HCT116 (cell line): ENCODE results near the gene FBXO21. TPM values are rescaled to one million over a fixed set of nuclear protein-coding genes. Genes with fewer than 3 reads are reported as not detected.

Experiments used
- ATAC-seq: fragments of 200-7000 bp; cut with Tn5 transposase; 2 replicates; pipeline ENCODE4 v1.9.1; 2020; ENCODE audit warnings: mild to moderate bottlenecking, moderate library complexity
- BruUV-seq: library from RNA; stranded (reverse); fragments of 400-500 nt; replicated peaks from 2 replicates; lab custom pipeline; 2021; lab: Mats Ljungman, UMichigan
- CTCF ChIA-PET: fragments of 300-600 bp; sonication (Branson Sonifier 250); formaldehyde crosslinking; loops from one replicate; lab custom pipeline; 2021; ENCODE audit warnings: antibody characterized with exemption; lab: Charles Lee
- POLR2A ChIA-PET: fragments of 300-600, 350-600 bp; sonication (Branson Sonifier 250); formaldehyde crosslinking; loops from one replicate; lab custom pipeline; 2021; ENCODE audit warnings: antibody characterized with exemption; lab: Charles Lee
- RAD21 ChIA-PET, 2 experiments: fragments of 300-600 bp; sonication (Branson Sonifier 250); formaldehyde crosslinking; loops; one replicate each; lab custom pipeline; 2023; ENCODE audit warnings: low total read pairs in 2 of 2; ENCODE audit not compliant: uncharacterized antibody in 2 of 2, unreplicated experiment in 2 of 2, low non-redundant PET in 1 of 2; lab: Charles Lee
- DNase-seq: peaks from one replicate; pipeline ENCODE4 v3.0.0-alpha.2; 2010; ENCODE audit warnings: low read depth, low spot score
- H2AFZ ChIP-seq: fragments of 200-600 bp; shearing (Covaris generic), sonication (generic); 2 replicates; pipeline ENCODE4 v1.6.1; 2017; ENCODE audit warnings: low read depth, mixed run types, mixed read lengths, antibody characterized with exemption, low read length; ENCODE audit not compliant: poor library complexity, severe bottlenecking
- H3K27ac ChIP-seq: 2 replicates; pipeline ENCODE4 v1.5.1; 2012; ENCODE audit warnings: low read depth, low read length
- H3K27me3 ChIP-seq: fragments of 200-600 bp; sonication (generic); 2 replicates; pipeline ENCODE4 v1.6.1; 2016; ENCODE audit warnings: mixed run types, low read length, mixed read lengths; ENCODE audit not compliant: insufficient read depth
- H3K36me3 ChIP-seq, 2 experiments: fragments of 200-500 bp in 1 of 2; fragments of 200-600 bp in 1 of 2; sonication (Bioruptor generic) in 1 of 2; sonication (generic) in 1 of 2; 2 replicates each; pipeline versions ENCODE4 v1.5.1 to v1.6.1; 2014 to 2016; ENCODE audit warnings: low read length in 2 of 2, inconsistent platforms in 1 of 2, mixed read lengths in 1 of 2, mixed run types in 1 of 2; ENCODE audit not compliant: insufficient read depth in 2 of 2, control insufficient read depth in 1 of 2
- H3K4me1 ChIP-seq, 2 experiments: fragments of 200-600 bp in 1 of 2; sonication (generic) in 1 of 2; 2 replicates each; pipeline versions ENCODE4 v1.5.1 to v1.6.1; 2012 to 2017; ENCODE audit warnings: low read length in 2 of 2, inconsistent platforms in 1 of 2, mild to moderate bottlenecking in 1 of 2, mixed read lengths in 1 of 2, mixed run types in 1 of 2, moderate library complexity in 1 of 2; ENCODE audit not compliant: insufficient read depth in 2 of 2, control insufficient read depth in 1 of 2
- H3K4me2 ChIP-seq: fragments of 200-600 bp; sonication (generic); 2 replicates; pipeline ENCODE4 v1.6.1; 2017; ENCODE audit warnings: mixed run types, low read length, mixed read lengths
- H3K4me3 ChIP-seq, 2 experiments: fragments of 200-600 bp in 1 of 2; sonication (generic) in 1 of 2; replicated peaks in 1 of 2; 2 replicates each; pipeline ENCODE4 v1.5.1; 2011 to 2016; ENCODE audit warnings: low read length in 2 of 2, control low read depth in 1 of 2, low read depth in 1 of 2, mild to moderate bottlenecking in 1 of 2, mixed read lengths in 1 of 2, mixed run types in 1 of 2
- H3K79me2 ChIP-seq: fragments of 200-600 bp; sonication (generic); 2 replicates; pipeline ENCODE4 v1.6.1; 2017; ENCODE audit warnings: mild to moderate bottlenecking, mixed run types, low read length, moderate library complexity, mixed read lengths; ENCODE audit not compliant: insufficient read depth
- H3K9ac ChIP-seq: fragments of 200-600 bp; sonication (generic); 2 replicates; pipeline ENCODE4 v1.6.1; 2016; ENCODE audit warnings: low read length, mixed read lengths
- H3K9me2 ChIP-seq: fragments of 200-600 bp; sonication (generic), shearing (Covaris generic); 2 replicates; pipeline ENCODE4 v1.6.1; 2017; ENCODE audit warnings: mixed run types, mild to moderate bottlenecking, moderate library complexity; ENCODE audit not compliant: insufficient read depth
- H3K9me3 ChIP-seq, 2 experiments: fragments of 200-500 bp in 1 of 2; fragments of 200-600 bp in 1 of 2; sonication (Bioruptor generic) in 1 of 2; sonication (generic) in 1 of 2; 2 replicates each; pipeline ENCODE4 v1.6.1; 2014 to 2017; ENCODE audit warnings: low read length in 2 of 2, mixed read lengths in 2 of 2, inconsistent platforms in 1 of 2, low read depth in 1 of 2, mild to moderate bottlenecking in 1 of 2, mixed run types in 1 of 2, moderate library complexity in 1 of 2; ENCODE audit not compliant: control insufficient read depth in 1 of 2, insufficient read depth in 1 of 2
- H4K20me1 ChIP-seq: fragments of 200-600 bp; sonication (generic), shearing (Covaris generic); 2 replicates; pipeline ENCODE4 v1.6.1; 2017; ENCODE audit warnings: mixed run types, mild to moderate bottlenecking, moderate library complexity; ENCODE audit not compliant: insufficient read depth
- CTCF ChIP-seq, 3 experiments: fragments of 200-600 bp in 1 of 3; sonication (generic) in 1 of 3; IDR thresholded peaks in 2 of 3; conservative IDR thresholded peaks in 1 of 3; 2 replicates each; pipeline ENCODE4 v1.5.1; 2012 to 2017; ENCODE audit warnings: low read depth in 2 of 3, low read length in 2 of 3, antibody characterized with exemption in 1 of 3, borderline replicate concordance in 1 of 3, control low read depth in 1 of 3, mild to moderate bottlenecking in 1 of 3, mixed read lengths in 1 of 3, mixed run types in 1 of 3, moderate library complexity in 1 of 3; ENCODE audit not compliant: insufficient read depth in 1 of 3
- EZH2 ChIP-seq: fragments of 200-600 bp; sonication (generic); IDR thresholded peaks from 2 replicates; pipeline ENCODE4 v1.6.1; 2017; ENCODE audit warnings: antibody characterized with exemption, mixed run types
- EZH2phosphoT487 ChIP-seq: fragments of 200-600 bp; IDR thresholded peaks from 2 replicates; pipeline ENCODE4 v1.6.1; 2018; ENCODE audit warnings: antibody characterized with exemption, borderline replicate concordance
- JUND ChIP-seq: IDR thresholded peaks from 2 replicates; pipeline ENCODE4 v1.6.1; 2012
- POLR2AphosphoS5 ChIP-seq: IDR thresholded peaks from 2 replicates; pipeline ENCODE4 v1.6.1; 2011; ENCODE audit warnings: mild to moderate bottlenecking, low read depth, low read length, moderate library complexity
- RAD21 ChIP-seq: IDR thresholded peaks from 2 replicates; pipeline ENCODE4 v1.6.1; 2012; ENCODE audit warnings: low read depth, mild to moderate bottlenecking
- SP1 ChIP-seq: IDR thresholded peaks from 2 replicates; pipeline ENCODE4 v1.6.1; 2012; ENCODE audit warnings: low read depth
- TCF7L2 ChIP-seq: IDR thresholded peaks from 2 replicates; pipeline ENCODE4 v1.7.0; 2011; ENCODE audit warnings: borderline replicate concordance, inconsistent platforms; ENCODE audit not compliant: insufficient read depth, insufficient read length; ENCODE audit errors: extremely low read depth
- YY1 ChIP-seq: IDR thresholded peaks from 2 replicates; pipeline ENCODE4 v1.6.1; 2011; ENCODE audit warnings: low read length, low read depth, moderate library complexity, mild to moderate bottlenecking; ENCODE audit not compliant: insufficient replicate concordance; ENCODE audit errors: extremely low read depth
- ZFX ChIP-seq: fragments of 450-650 bp; IDR thresholded peaks from 2 replicates; pipeline ENCODE4 v1.6.1; 2017
- intact Hi-C: fragments of 100-400 bp; cut with micrococcal nuclease; formaldehyde crosslinking; loops from 2 replicates; pipeline ENCODE4 v1.10.0; 2022
- total RNA-seq: library from RNA; stranded (reverse); gene quantifications from one replicate; pipeline ENCODE4 v1.2.1, GENCODE V29; 2021; ENCODE audit not compliant: unreplicated experiment
- TF ChIP-seq, protein P1 (sequence below): IDR thresholded peaks from 2 replicates; pipeline ENCODE4 v1.6.1; 2011; ENCODE audit warnings: mild to moderate bottlenecking, low read length, moderate library complexity; ENCODE audit not compliant: insufficient replicate concordance; ENCODE audit errors: extremely low read depth
- TF ChIP-seq, protein P2 (sequence below): IDR thresholded peaks from 2 replicates; pipeline ENCODE4 v1.6.1; 2012
- TF ChIP-seq, protein P3 (sequence below): IDR thresholded peaks from 2 replicates; pipeline ENCODE4 v1.6.1; 2012; ENCODE audit warnings: low read depth

Gene FBXO21
- total RNA-seq, 1 experiment from 2014 or later = 45.5 TPM

DNA sequence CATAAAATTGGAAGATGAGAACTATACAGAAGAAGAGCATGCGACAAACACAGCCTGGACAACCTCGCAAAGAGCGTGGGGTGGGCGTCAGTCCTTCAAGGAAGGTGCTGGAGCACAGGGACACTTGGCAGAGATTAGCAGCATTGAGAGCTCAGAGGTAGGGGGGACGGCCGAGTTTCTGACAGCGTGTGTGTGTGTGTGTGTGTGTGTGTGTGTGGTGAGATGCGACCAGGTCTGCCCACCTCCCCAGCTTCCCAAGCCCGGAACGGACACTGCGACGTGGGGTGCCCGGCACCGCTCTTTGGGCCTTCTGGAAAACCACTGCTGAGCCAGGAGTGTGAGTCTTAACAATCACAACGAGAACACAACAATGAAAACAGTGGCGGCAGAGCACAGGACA, 17.9 kb upstream of the FBXO21 start:
- no peaks in the 10 kb centered on the region for H3K9me3 ChIP-seq
- H3K27ac ChIP-seq = no peak overlapping the region
- peaks cover 7% of the 10 kb centered on the region; the same call in 1 of the 2 replicates for H3K27me3 ChIP-seq
- H3K9me2 ChIP-seq = no peaks in the 10 kb centered on the region
- H3K79me2 ChIP-seq = no peaks in the 10 kb centered on the region
- no peak overlapping the region for H2AFZ ChIP-seq
- H3K36me3 ChIP-seq = no peaks in the 10 kb centered on the region
- intact Hi-C loops = no loop called here
- H3K4me2 ChIP-seq = no peak overlapping the region
- TF ChIP-seq, protein P1, sequence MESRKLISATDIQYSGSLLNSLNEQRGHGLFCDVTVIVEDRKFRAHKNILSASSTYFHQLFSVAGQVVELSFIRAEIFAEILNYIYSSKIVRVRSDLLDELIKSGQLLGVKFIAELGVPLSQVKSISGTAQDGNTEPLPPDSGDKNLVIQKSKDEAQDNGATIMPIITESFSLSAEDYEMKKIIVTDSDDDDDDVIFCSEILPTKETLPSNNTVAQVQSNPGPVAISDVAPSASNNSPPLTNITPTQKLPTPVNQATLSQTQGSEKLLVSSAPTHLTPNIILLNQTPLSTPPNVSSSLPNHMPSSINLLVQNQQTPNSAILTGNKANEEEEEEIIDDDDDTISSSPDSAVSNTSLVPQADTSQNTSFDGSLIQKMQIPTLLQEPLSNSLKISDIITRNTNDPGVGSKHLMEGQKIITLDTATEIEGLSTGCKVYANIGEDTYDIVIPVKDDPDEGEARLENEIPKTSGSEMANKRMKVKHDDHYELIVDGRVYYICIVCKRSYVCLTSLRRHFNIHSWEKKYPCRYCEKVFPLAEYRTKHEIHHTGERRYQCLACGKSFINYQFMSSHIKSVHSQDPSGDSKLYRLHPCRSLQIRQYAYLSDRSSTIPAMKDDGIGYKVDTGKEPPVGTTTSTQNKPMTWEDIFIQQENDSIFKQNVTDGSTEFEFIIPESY = no peak
- TF ChIP-seq EZH2phosphoT487 (no peak), RAD21 (no peak), SP1 (no peak), YY1 (no peak), EZH2 (no peak)
- TF ChIP-seq, all 23 proteins: peak for 0
- RAD21 ChIA-PET = no interaction called here
- POLR2A ChIA-PET = no interaction called here
- no TSS peak for BruUV-seq
- Histone ChIP-seq H3K4me1 (no peaks in the 10 kb centered on the region), H4K20me1 (no peaks in the 10 kb centered on the region), H3K9ac (no peak overlapping the region), H3K4me3 (no peak overlapping the region)
- DNase-seq (no peak), ATAC-seq (no peak)
- CTCF ChIA-PET = no interaction called here

- Histone ChIP-seq H3K4me2 (no peak overlapping the region), H3K27ac (no peak overlapping the region), H3K4me3 (no peak overlapping the region), H3K9me3 (no peaks in the 10 kb centered on the region), H3K4me1 (no peaks in the 10 kb centered on the region), H3K27me3 (peaks cover 7% of the 10 kb centered on the region; the same call in 1 of the 2 replicates), H3K9me2 (no peaks in the 10 kb centered on the region), H3K79me2 (no peaks in the 10 kb centered on the region), H4K20me1 (no peaks in the 10 kb centered on the region), H3K9ac (no peak overlapping the region), H2AFZ (no peak overlapping the region), H3K36me3 (no peaks in the 10 kb centered on the region)
- RAD21 ChIA-PET = no interaction called here
- POLR2A ChIA-PET = no interaction called here
- CTCF ChIA-PET = no interaction called here
- BruUV-seq = no TSS peak
- no peak for DNase-seq
- intact Hi-C loops = no loop called here
- ATAC-seq = no peak
- no peak for TF ChIP-seq ZFX
- no peak for TF ChIP-seq POLR2AphosphoS5
- no peak for TF ChIP-seq CTCF (IDR thresholded peaks at IDR 0.05 in 2 of 3, conservative IDR thresholded peaks at IDR 0.05 in 1 of 3; ENCODE audit: borderline replicate concordance in 1 of 3, insufficient read depth in 1 of 3, low read depth in 2 of 3, low read length in 2 of 3)
- no peak for TF ChIP-seq EZH2phosphoT487
- TF ChIP-seq, protein P2, sequence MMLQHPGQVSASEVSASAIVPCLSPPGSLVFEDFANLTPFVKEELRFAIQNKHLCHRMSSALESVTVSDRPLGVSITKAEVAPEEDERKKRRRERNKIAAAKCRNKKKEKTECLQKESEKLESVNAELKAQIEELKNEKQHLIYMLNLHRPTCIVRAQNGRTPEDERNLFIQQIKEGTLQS = no peak
- no peak for TF ChIP-seq TCF7L2
- TF ChIP-seq, protein P3, sequence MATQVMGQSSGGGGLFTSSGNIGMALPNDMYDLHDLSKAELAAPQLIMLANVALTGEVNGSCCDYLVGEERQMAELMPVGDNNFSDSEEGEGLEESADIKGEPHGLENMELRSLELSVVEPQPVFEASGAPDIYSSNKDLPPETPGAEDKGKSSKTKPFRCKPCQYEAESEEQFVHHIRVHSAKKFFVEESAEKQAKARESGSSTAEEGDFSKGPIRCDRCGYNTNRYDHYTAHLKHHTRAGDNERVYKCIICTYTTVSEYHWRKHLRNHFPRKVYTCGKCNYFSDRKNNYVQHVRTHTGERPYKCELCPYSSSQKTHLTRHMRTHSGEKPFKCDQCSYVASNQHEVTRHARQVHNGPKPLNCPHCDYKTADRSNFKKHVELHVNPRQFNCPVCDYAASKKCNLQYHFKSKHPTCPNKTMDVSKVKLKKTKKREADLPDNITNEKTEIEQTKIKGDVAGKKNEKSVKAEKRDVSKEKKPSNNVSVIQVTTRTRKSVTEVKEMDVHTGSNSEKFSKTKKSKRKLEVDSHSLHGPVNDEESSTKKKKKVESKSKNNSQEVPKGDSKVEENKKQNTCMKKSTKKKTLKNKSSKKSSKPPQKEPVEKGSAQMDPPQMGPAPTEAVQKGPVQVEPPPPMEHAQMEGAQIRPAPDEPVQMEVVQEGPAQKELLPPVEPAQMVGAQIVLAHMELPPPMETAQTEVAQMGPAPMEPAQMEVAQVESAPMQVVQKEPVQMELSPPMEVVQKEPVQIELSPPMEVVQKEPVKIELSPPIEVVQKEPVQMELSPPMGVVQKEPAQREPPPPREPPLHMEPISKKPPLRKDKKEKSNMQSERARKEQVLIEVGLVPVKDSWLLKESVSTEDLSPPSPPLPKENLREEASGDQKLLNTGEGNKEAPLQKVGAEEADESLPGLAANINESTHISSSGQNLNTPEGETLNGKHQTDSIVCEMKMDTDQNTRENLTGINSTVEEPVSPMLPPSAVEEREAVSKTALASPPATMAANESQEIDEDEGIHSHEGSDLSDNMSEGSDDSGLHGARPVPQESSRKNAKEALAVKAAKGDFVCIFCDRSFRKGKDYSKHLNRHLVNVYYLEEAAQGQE = no peak
- TF ChIP-seq JUND = no peak
These were observed 17.4 kb upstream of the FBXO21 start for GRCh38 chr12:117207675-117208074.
